ENCODE measurements around the gene OR51A4. TPM values are rescaled to one million over a fixed set of nuclear protein-coding genes. Genes with fewer than 3 reads are reported as not detected.
"Not testable (repeated sequence)": the region's sequence is repeated elsewhere in the genome, so short reads cannot be mapped to it uniquely, and the experiment has no call there.

OR51A4 gene
- total RNA-seq, 2 donors from 2014 or later: not detected

DNA sequence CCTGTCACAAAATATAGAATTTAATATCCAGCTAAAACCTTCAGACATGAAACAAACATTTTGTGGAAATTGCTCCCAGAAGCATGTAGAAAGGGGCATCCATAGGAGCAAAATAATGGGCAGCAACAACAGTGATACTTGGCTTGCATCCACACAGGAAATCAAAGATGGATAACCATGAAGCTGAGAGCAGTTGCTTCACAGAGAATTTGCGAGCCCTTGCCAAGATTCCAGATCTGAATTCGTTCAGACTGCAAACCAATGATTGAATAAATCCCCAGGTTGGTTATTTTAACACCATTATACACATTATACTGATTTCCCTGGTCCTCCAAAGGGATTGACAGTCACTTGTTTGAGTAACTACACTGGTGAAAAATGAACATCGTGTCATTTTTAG, 31.6 kb upstream of the OR51A4 start:
- Histone ChIP-seq H3K36me3 (no peaks in the 10 kb centered on the region), H3K4me3 (no peak overlapping the region), H3K27ac (no peak overlapping the region), H3K4me1 (ENCODE audit: control insufficient read depth in 1 of 2, low read depth in 2 of 2) (no peaks in the 10 kb centered on the region), H3K9me3 (no peaks in the 10 kb centered on the region), H3K27me3 (replicated peaks; ENCODE audit: insufficient read depth) (no peaks in the 10 kb centered on the region)
- TF ChIP-seq, protein P1, sequence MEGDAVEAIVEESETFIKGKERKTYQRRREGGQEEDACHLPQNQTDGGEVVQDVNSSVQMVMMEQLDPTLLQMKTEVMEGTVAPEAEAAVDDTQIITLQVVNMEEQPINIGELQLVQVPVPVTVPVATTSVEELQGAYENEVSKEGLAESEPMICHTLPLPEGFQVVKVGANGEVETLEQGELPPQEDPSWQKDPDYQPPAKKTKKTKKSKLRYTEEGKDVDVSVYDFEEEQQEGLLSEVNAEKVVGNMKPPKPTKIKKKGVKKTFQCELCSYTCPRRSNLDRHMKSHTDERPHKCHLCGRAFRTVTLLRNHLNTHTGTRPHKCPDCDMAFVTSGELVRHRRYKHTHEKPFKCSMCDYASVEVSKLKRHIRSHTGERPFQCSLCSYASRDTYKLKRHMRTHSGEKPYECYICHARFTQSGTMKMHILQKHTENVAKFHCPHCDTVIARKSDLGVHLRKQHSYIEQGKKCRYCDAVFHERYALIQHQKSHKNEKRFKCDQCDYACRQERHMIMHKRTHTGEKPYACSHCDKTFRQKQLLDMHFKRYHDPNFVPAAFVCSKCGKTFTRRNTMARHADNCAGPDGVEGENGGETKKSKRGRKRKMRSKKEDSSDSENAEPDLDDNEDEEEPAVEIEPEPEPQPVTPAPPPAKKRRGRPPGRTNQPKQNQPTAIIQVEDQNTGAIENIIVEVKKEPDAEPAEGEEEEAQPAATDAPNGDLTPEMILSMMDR (IDR thresholded peaks at IDR 0.05): no peak
- DNase-seq (ENCODE audit: low spot score): no peak
- ATAC-seq (ENCODE audit: insufficient number of reproducible peaks, low FRiP score, low read depth): no peak

DNA sequence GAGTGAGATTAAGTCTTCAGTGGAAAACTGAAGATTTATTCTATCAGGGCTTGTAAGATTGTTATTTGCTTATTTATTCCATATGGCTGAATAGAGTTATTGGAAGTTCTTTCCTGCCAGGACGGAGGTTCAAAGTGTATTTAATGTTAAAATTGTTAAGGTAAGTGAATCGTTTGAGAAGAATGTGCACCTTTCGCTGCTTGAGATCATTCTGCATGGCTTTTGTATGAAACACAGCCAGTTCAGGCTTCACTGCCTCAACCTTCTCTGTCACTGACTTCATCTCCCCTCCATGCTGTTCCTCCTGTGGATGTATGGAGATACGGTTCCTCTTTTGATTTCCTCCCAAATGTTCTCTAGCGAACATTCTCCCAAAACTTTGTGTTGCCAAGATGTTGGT, 28.0 kb upstream of the OR51A4 start:
- ATAC-seq (ENCODE audit: insufficient number of reproducible peaks, low FRiP score, low read depth): no peak

DNA sequence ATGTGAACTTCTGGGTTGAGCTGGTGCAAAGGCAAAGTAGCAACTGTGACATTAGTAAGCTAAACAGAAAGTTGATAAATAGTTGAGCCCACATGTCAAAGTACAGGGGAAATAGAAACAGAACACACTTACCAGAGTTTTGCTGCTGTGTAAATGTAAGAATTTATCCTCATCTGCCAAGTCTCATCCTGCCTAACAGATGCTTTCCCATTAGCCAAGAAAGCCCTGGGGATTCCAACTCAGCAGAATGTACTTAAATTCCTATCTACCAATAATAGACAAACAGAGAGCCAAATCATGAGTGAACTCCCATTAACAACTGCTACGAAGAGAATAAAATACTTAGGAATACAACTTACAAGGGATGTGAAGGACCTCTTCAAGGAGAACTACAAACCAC, 15.4 kb upstream of the OR51A4 start:
- Histone ChIP-seq H3K4me1 (ENCODE audit: control insufficient read depth in 1 of 2, low read depth in 2 of 2) (no peaks in the 10 kb centered on the region), H3K4me3 (no peak overlapping the region), H3K36me3 (no peaks in the 10 kb centered on the region), H3K27ac (no peak overlapping the region), H3K9me3 (no peaks in the 10 kb centered on the region), H3K27me3 (replicated peaks; ENCODE audit: insufficient read depth) (no peaks in the 10 kb centered on the region)
- DNase-seq (ENCODE audit: low spot score) (no peak), ATAC-seq (ENCODE audit: insufficient number of reproducible peaks, low FRiP score, low read depth) (no peak)
- TF ChIP-seq, protein P1 (IDR thresholded peaks at IDR 0.05): no peak

More for the DNA sequence above, 28.0 kb upstream of the OR51A4 start:
- H3K36me3 ChIP-seq: no peaks in the 10 kb centered on the region
- no peak for DNase-seq (ENCODE audit: low spot score)
- H3K27me3 ChIP-seq (replicated peaks; ENCODE audit: insufficient read depth): no peaks in the 10 kb centered on the region
- H3K4me3 ChIP-seq: no peak overlapping the region
- TF ChIP-seq, protein P1 (IDR thresholded peaks at IDR 0.05): no peak
- no peaks in the 10 kb centered on the region for H3K4me1 ChIP-seq (ENCODE audit: control insufficient read depth in 1 of 2, low read depth in 2 of 2)
- H3K9me3 ChIP-seq: no peaks in the 10 kb centered on the region
- H3K27ac ChIP-seq: no peak overlapping the region

DNA sequence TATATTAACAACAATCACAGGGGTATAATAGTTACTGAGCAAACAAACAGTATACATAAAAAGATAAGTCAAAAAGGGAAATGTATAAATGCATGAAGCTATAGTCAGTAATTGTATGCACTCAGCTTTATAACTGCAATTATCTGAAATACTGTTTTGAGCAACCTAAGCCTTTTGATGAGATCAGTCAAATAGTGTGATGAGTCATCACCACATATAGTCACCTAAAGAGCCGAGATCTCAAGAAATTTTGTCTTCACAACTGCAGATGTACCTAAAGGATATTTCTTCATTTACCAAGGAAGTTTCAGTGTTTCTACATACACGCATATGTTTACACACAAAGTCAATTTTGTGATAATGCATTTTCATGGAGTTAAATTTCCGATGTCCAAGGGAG, 13.5 kb upstream of the OR51A4 start:
- ATAC-seq (ENCODE audit: insufficient number of reproducible peaks, low FRiP score, low read depth): no peak

DNA sequence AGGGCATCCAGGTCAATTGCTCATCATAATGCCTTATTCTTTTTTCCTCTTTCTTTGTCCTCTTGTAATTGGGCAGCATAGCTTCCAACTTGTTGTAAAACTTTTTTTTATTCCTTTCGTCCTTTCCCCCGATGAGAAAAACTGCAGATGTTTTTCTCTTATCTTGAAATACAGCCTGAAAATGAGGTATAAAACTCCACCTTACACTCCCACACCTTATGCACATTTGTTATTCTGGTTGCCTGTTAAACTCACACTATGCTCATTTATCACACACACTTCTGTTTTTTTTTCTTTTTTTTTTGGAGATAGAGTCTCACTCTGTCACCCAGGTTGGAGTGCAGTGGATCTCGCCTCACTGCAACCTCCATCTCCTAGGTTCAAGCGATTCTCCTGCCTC, 10.0 kb upstream of the OR51A4 start:
- no peak overlapping the region for H3K27ac ChIP-seq
- TF ChIP-seq, protein P1 (IDR thresholded peaks at IDR 0.05): no peak

More for the DNA sequence above, 13.5 kb upstream of the OR51A4 start:
- no peaks in the 10 kb centered on the region for H3K9me3 ChIP-seq
- no peaks in the 10 kb centered on the region for H3K4me1 ChIP-seq (ENCODE audit: control insufficient read depth in 1 of 2, low read depth in 2 of 2)
- TF ChIP-seq, protein P1 (IDR thresholded peaks at IDR 0.05): no peak
- H3K27me3 ChIP-seq (replicated peaks; ENCODE audit: insufficient read depth): no peaks in the 10 kb centered on the region
- H3K27ac ChIP-seq: no peak overlapping the region
- no peak overlapping the region for H3K4me3 ChIP-seq
- DNase-seq (ENCODE audit: low spot score): no peak
- H3K36me3 ChIP-seq: no peaks in the 10 kb centered on the region

DNA sequence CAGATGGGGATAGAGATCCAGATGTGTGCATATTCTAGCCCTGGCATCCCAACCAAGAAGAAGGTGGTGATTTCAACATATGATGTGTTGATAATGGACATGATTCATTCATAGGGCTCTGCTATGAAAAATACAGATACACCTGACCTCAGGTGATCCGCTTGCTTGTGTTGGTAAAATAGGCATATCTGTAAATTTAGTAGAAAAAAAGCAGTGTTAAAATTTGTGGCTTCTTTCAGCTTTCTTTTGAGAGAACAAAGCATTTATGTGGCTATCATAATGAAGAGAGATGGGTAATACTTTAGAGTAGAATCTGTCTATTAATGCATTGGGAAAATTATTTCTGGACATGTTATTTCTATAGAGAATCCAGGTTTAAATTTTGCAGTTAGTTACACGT, 8.2 kb upstream of the OR51A4 start, which contains the start of gene OR51A2:
OR51A2 (minus strand) TSS at position 101 of the 400 bp plus-strand sequence; CDS start at position 101, 0 bp downstream.
- not testable (repeated sequence) for H3K9me3 ChIP-seq; H3K27me3 ChIP-seq (replicated peaks; ENCODE audit: insufficient read depth); H3K27ac ChIP-seq; H3K4me1 ChIP-seq (ENCODE audit: control insufficient read depth in 1 of 2, low read depth in 2 of 2); DNase-seq (ENCODE audit: low spot score); H3K36me3 ChIP-seq; ATAC-seq (ENCODE audit: insufficient number of reproducible peaks, low FRiP score, low read depth); H3K4me3 ChIP-seq

More for the DNA sequence above, 10.0 kb upstream of the OR51A4 start:
- Histone ChIP-seq H3K4me3 (no peak overlapping the region), H3K4me1 (ENCODE audit: control insufficient read depth in 1 of 2, low read depth in 2 of 2) (no peaks in the 10 kb centered on the region), H3K27me3 (replicated peaks; ENCODE audit: insufficient read depth) (no peaks in the 10 kb centered on the region), H3K9me3 (no peaks in the 10 kb centered on the region), H3K36me3 (no peaks in the 10 kb centered on the region)
- ATAC-seq (ENCODE audit: insufficient number of reproducible peaks, low FRiP score, low read depth) (no peak), DNase-seq (ENCODE audit: low spot score) (no peak)
